Measurements from ENCODE around the gene RABEP1. TPM values are rescaled to one million over a fixed set of nuclear protein-coding genes. Genes with fewer than 3 reads are reported as not detected.

RABEP1 gene
- polyA plus RNA-seq, 1 donor from 2014 or later, result 67.0 TPM

DNA sequence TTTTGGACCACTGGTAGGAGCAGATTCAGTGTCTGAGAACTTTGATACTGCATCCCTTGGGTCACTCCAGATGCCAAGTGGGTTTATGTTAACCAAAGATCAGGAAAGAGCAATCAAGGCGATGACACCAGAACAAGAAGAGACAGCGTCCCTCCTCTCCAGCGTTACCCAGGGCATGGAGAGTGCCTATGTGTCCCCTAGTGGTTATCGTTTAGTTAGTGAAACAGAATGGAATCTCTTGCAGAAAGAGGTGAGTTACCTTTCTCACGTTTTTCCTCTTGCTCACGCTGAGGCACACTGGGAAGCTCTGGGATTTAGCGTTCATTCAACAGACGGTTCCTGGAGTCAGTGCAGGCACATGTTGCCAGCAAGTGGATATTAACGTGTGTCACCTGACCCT is 79.3 kb downstream of the RABEP1 start:
- H3K36me3 ChIP-seq (ENCODE audit: insufficient read depth, low read length), result no peaks in the 10 kb centered on the region
- H3F3A ChIP-seq (ENCODE audit: insufficient read depth, low read length, poor library complexity, severe bottlenecking), result no peaks in the 10 kb centered on the region
- H3K4me2 ChIP-seq (ENCODE audit: low read length), result no peak overlapping the region
- no peak overlapping the region for H3K4me3 ChIP-seq (ENCODE audit: low read length)
- H3K9ac ChIP-seq (ENCODE audit: low read length), result no peak overlapping the region
- no peaks in the 10 kb centered on the region for H4K20me1 ChIP-seq (ENCODE audit: insufficient read depth)
- no peak for TF ChIP-seq EZH2 (IDR thresholded peaks at IDR 0.05; ENCODE audit: borderline replicate concordance, insufficient read depth, low read length, poor library complexity, severe bottlenecking)
- TF ChIP-seq, protein P1, sequence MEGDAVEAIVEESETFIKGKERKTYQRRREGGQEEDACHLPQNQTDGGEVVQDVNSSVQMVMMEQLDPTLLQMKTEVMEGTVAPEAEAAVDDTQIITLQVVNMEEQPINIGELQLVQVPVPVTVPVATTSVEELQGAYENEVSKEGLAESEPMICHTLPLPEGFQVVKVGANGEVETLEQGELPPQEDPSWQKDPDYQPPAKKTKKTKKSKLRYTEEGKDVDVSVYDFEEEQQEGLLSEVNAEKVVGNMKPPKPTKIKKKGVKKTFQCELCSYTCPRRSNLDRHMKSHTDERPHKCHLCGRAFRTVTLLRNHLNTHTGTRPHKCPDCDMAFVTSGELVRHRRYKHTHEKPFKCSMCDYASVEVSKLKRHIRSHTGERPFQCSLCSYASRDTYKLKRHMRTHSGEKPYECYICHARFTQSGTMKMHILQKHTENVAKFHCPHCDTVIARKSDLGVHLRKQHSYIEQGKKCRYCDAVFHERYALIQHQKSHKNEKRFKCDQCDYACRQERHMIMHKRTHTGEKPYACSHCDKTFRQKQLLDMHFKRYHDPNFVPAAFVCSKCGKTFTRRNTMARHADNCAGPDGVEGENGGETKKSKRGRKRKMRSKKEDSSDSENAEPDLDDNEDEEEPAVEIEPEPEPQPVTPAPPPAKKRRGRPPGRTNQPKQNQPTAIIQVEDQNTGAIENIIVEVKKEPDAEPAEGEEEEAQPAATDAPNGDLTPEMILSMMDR (IDR thresholded peaks at IDR 0.05; ENCODE audit: poor library complexity, severe bottlenecking), result no peak
- no peak for TF ChIP-seq TAF1 (IDR thresholded peaks at IDR 0.05; ENCODE audit: low read depth)
- no peak for TF ChIP-seq EP300 (conservative IDR thresholded peaks at IDR 0.05; ENCODE audit: poor library complexity, severe bottlenecking)
- TF ChIP-seq, protein P2, sequence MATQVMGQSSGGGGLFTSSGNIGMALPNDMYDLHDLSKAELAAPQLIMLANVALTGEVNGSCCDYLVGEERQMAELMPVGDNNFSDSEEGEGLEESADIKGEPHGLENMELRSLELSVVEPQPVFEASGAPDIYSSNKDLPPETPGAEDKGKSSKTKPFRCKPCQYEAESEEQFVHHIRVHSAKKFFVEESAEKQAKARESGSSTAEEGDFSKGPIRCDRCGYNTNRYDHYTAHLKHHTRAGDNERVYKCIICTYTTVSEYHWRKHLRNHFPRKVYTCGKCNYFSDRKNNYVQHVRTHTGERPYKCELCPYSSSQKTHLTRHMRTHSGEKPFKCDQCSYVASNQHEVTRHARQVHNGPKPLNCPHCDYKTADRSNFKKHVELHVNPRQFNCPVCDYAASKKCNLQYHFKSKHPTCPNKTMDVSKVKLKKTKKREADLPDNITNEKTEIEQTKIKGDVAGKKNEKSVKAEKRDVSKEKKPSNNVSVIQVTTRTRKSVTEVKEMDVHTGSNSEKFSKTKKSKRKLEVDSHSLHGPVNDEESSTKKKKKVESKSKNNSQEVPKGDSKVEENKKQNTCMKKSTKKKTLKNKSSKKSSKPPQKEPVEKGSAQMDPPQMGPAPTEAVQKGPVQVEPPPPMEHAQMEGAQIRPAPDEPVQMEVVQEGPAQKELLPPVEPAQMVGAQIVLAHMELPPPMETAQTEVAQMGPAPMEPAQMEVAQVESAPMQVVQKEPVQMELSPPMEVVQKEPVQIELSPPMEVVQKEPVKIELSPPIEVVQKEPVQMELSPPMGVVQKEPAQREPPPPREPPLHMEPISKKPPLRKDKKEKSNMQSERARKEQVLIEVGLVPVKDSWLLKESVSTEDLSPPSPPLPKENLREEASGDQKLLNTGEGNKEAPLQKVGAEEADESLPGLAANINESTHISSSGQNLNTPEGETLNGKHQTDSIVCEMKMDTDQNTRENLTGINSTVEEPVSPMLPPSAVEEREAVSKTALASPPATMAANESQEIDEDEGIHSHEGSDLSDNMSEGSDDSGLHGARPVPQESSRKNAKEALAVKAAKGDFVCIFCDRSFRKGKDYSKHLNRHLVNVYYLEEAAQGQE (IDR thresholded peaks at IDR 0.05; ENCODE audit: borderline replicate concordance), result no peak
- no peak for TF ChIP-seq POLR2AphosphoS5 (IDR thresholded peaks at IDR 0.05)
- H3K9me2 ChIP-seq (ENCODE audit: insufficient read depth, low read length), result no peaks in the 10 kb centered on the region
- H3K27me3 ChIP-seq (ENCODE audit: insufficient read depth, low read depth, low read length), result no peaks in the 10 kb centered on the region
- H3K27ac ChIP-seq (ENCODE audit: low read length), result no peak overlapping the region
- no peak overlapping the region for H2AFZ ChIP-seq (ENCODE audit: low read depth, low read length)
- H3K9me3 ChIP-seq (ENCODE audit: low read length), result no peaks in the 10 kb centered on the region
- H3K79me2 ChIP-seq (replicated peaks; ENCODE audit: insufficient read depth, low read length), result peaks cover 4% of the 10 kb centered on the region

DNA sequence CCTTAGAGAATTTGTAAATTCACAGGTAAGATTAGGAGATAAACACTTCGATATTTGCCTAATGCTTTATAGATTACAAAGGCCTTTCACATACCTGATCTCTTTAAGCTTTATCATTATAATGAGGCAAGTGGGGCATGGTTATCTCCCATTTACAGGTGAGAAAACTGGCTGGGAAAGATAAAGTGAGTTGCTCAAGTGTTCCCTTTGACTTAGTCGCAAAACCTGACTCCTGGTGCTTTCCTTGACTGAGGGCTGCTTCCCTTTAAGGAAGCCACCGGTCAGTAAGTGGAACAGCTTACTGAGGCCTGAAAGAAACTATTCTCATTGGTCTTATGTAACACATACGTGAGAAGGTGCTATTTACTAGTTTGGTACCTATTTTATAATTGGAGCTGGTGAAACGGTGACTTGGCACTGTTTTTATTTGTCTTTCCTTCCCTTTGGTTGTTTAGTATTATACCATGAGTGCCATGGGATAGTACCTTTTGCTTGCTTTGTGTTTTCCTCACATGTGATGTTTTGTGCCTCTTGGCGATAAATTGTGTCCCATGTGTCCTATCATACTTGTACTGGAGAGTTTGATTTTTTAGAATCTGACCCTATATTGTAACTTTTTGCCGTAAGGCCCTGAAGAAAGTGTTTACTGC is 80.2 kb downstream of the RABEP1 start:
- Histone ChIP-seq H4K20me1 (ENCODE audit: insufficient read depth) (no peaks in the 10 kb centered on the region), H3K9me2 (ENCODE audit: insufficient read depth, low read length) (no peaks in the 10 kb centered on the region), H2AFZ (ENCODE audit: low read depth, low read length) (no peak overlapping the region), H3K4me3 (ENCODE audit: low read length) (no peak overlapping the region), H3K27me3 (ENCODE audit: insufficient read depth, low read depth, low read length) (no peaks in the 10 kb centered on the region), H3K4me2 (ENCODE audit: low read length) (no peak overlapping the region), H3K9ac (ENCODE audit: low read length) (no peak overlapping the region), H3K36me3 (ENCODE audit: insufficient read depth, low read length) (no peaks in the 10 kb centered on the region), H3K79me2 (replicated peaks; ENCODE audit: insufficient read depth, low read length) (peaks cover 4% of the 10 kb centered on the region), H3K9me3 (ENCODE audit: low read length) (no peaks in the 10 kb centered on the region), H3K27ac (ENCODE audit: low read length) (no peak overlapping the region), H3F3A (ENCODE audit: insufficient read depth, low read length, poor library complexity, severe bottlenecking) (no peaks in the 10 kb centered on the region)
- no peak for TF ChIP-seq RAD21 (conservative IDR thresholded peaks at IDR 0.05)
- TF ChIP-seq POLR2AphosphoS5 (IDR thresholded peaks at IDR 0.05), result no peak
- TF ChIP-seq, protein P1 (IDR thresholded peaks at IDR 0.05; ENCODE audit: poor library complexity, severe bottlenecking), result no peak
- no peak for TF ChIP-seq TAF1 (IDR thresholded peaks at IDR 0.05; ENCODE audit: low read depth)
- TF ChIP-seq SMC3 (conservative IDR thresholded peaks at IDR 0.05; ENCODE audit: poor library complexity), result no peak
- no peak for TF ChIP-seq EP300 (conservative IDR thresholded peaks at IDR 0.05; ENCODE audit: poor library complexity, severe bottlenecking)
- no peak for TF ChIP-seq EZH2 (IDR thresholded peaks at IDR 0.05; ENCODE audit: borderline replicate concordance, insufficient read depth, low read length, poor library complexity, severe bottlenecking)
- TF ChIP-seq MXI1 (conservative IDR thresholded peaks at IDR 0.05; ENCODE audit: poor library complexity, severe bottlenecking), result no peak
- TF ChIP-seq, protein P2 (IDR thresholded peaks at IDR 0.05; ENCODE audit: borderline replicate concordance), result no peak
